ENCODE results near the gene IDS. TPM values are rescaled to one million over a fixed set of nuclear protein-coding genes. Genes with fewer than 3 reads are reported as not detected.

IDS gene
- total RNA-seq, 1 experiment from 2014 or later = 39.2 TPM

- Histone ChIP-seq H2BK120ac (ENCODE audit: low read depth, low read length, poor library complexity, severe bottlenecking) (no peak overlapping the region), H4K8ac (replicated peaks; ENCODE audit: insufficient read length, low read depth, low read length) (no peak overlapping the region), H3K56ac (ENCODE audit: insufficient read length, low read depth, low read length) (no peak overlapping the region), H3K4ac (ENCODE audit: low read depth, low read length) (no peak overlapping the region), H2BK12ac (ENCODE audit: insufficient read length, low read depth, low read length) (no peak overlapping the region), H2AK5ac (ENCODE audit: insufficient read length, low read length) (no peak overlapping the region), H3K27ac (ENCODE audit: insufficient read length, low read depth, low read length) (no peak overlapping the region), H3K14ac (ENCODE audit: insufficient read depth, low read length) (no peak overlapping the region), H3K79me2 (ENCODE audit: insufficient read depth, low read length) (no peaks in the 10 kb centered on the region), H4K5ac (ENCODE audit: insufficient read length, low read depth, low read length) (no peak overlapping the region), H4K91ac (ENCODE audit: insufficient read length, low read depth, low read length) (no peak overlapping the region), H3K79me1 (ENCODE audit: insufficient read depth, low read depth, low read length, poor library complexity, severe bottlenecking) (no peaks in the 10 kb centered on the region), H3K23me2 (ENCODE audit: insufficient read length, low read depth, low read length, poor library complexity, severe bottlenecking) (peaks cover 2% of the 10 kb centered on the region), H2BK15ac (ENCODE audit: low read depth, low read length) (no peak overlapping the region), H3K9ac (ENCODE audit: extremely low read depth, insufficient read length, low read length) (no peak overlapping the region), H3T11ph (ENCODE audit: low read length) (no peak overlapping the region), H3K4me1 (ENCODE audit: insufficient read depth, low read length) (no peaks in the 10 kb centered on the region; the same call in 1 of the 2 replicates), H2AFZ (ENCODE audit: low read length) (no peak overlapping the region), H4K20me1 (ENCODE audit: control insufficient read depth, insufficient read depth, insufficient read length) (no peaks in the 10 kb centered on the region), H3K23ac (ENCODE audit: insufficient read length, low read depth, low read length) (no peak overlapping the region), H3K4me2 (ENCODE audit: insufficient read depth, insufficient read length, low read length) (no peak overlapping the region), H3K18ac (ENCODE audit: insufficient read length, low read depth, low read length) (no peak overlapping the region), H3K9me3 (ENCODE audit: control insufficient read depth, low read depth, low read length) (peaks cover 47% of the 10 kb centered on the region), H2BK20ac (ENCODE audit: low read depth, low read length, poor library complexity, severe bottlenecking) (no peak overlapping the region), H3K27me3 (ENCODE audit: insufficient read depth, low read length) (no peaks in the 10 kb centered on the region), H2BK5ac (ENCODE audit: insufficient read length, low read length) (no peak overlapping the region)
- no peaks in the 10 kb centered on the region; a peak in 1 of 7 replicates for H3K36me3 Mint-ChIP-seq (ENCODE audit: insufficient read depth in 1 of 3, low read depth in 3 of 3)
- peaks cover 22 to 27% of the 10 kb centered on the region in 2 experiments for H3K4me1 Mint-ChIP-seq
- H3K27me3 Mint-ChIP-seq (ENCODE audit: low read depth) = peaks cover 6% of the 10 kb centered on the region
- peaks cover 61 to 64% of the 10 kb centered on the region in 2 experiments for H3K9me3 Mint-ChIP-seq
- no peak overlapping the region for H3K4me3 Mint-ChIP-seq
- TF ChIP-seq, protein P1, sequence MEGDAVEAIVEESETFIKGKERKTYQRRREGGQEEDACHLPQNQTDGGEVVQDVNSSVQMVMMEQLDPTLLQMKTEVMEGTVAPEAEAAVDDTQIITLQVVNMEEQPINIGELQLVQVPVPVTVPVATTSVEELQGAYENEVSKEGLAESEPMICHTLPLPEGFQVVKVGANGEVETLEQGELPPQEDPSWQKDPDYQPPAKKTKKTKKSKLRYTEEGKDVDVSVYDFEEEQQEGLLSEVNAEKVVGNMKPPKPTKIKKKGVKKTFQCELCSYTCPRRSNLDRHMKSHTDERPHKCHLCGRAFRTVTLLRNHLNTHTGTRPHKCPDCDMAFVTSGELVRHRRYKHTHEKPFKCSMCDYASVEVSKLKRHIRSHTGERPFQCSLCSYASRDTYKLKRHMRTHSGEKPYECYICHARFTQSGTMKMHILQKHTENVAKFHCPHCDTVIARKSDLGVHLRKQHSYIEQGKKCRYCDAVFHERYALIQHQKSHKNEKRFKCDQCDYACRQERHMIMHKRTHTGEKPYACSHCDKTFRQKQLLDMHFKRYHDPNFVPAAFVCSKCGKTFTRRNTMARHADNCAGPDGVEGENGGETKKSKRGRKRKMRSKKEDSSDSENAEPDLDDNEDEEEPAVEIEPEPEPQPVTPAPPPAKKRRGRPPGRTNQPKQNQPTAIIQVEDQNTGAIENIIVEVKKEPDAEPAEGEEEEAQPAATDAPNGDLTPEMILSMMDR (conservative IDR thresholded peaks at IDR 0.05) = no peak
- WGBS (ENCODE audit: extremely low coverage, insufficient read length, low lambda C conversion rate) = no CpG with 5 or more reads among the region's 1 CpG
- DNase-seq = no peak
- no peak overlapping the region for H3K27ac Mint-ChIP-seq
Observed at GRCh38 chrX:149508467-149508866, 3.4 kb upstream of the IDS start.
